ENCODE measurements around the gene ITIH2.

DNA sequence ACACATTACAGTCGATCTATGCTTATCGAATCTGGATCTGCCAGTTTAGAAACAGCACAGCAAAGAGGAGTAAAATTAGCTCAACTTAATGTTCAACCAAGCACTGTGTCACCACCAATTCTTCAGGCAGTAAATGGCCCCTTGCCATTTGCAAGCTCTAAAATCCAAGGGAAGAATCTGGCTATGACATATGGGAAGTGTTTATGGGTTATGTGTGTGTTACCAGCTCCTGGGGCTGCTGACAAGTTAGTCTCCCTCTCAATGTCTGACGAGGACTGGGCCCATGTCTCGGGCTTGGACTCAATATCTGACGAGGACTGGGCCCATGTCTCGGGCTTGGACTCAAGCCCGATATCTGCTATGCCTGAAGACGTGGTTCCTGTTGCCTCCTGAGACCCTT lies 5.7 kb upstream of the ITIH2 start:
- TF ChIP-seq GATA2 (IDR thresholded peaks at IDR 0.05; ENCODE audit: low read depth, low read length) (no peak), GATA3 (IDR thresholded peaks at IDR 0.05; ENCODE audit: low read depth, low read length) (no peak)
